ENCODE results near the gene PLCL2.

DNA sequence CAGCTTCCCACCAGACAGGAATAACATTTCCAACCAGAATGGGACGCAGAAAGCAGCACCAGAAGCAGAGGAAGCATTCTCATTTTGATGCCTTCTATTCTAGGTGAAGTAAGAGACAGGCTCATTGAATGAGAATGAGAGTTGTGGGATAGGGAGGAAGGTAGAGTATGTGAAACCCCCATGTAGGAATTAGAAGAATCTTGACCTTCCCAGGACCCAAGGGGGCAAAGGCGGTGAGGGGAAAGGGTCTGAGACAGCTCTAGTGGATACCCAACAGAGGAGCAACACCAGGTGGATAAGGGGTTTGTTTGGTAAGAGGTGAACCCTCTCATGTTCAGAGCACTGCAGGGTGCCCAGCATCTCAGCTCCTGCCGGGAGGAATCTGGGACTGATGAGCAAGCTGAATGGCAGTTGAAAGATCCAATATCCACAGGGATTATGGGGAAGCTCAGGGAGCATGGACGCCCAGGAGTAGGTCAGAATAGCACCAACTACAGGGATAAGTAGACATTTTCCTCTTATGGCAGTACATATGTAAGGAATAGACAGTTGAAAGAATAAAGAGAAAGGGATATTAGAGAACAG lies 77.0 kb downstream of the PLCL2 start:
- TF ChIP-seq, protein P1, sequence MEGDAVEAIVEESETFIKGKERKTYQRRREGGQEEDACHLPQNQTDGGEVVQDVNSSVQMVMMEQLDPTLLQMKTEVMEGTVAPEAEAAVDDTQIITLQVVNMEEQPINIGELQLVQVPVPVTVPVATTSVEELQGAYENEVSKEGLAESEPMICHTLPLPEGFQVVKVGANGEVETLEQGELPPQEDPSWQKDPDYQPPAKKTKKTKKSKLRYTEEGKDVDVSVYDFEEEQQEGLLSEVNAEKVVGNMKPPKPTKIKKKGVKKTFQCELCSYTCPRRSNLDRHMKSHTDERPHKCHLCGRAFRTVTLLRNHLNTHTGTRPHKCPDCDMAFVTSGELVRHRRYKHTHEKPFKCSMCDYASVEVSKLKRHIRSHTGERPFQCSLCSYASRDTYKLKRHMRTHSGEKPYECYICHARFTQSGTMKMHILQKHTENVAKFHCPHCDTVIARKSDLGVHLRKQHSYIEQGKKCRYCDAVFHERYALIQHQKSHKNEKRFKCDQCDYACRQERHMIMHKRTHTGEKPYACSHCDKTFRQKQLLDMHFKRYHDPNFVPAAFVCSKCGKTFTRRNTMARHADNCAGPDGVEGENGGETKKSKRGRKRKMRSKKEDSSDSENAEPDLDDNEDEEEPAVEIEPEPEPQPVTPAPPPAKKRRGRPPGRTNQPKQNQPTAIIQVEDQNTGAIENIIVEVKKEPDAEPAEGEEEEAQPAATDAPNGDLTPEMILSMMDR (IDR thresholded peaks at IDR 0.05) = no peak
- TF ChIP-seq EZH2 (IDR thresholded peaks at IDR 0.05) = no peak
- TF ChIP-seq EZH2phosphoT487 (IDR thresholded peaks at IDR 0.05) = no peak
